Stimulated activated CD4-positive, alpha-beta T cell treated with anti-CD3 and anti-CD28 coated beads, TNF-alpha, amount 100 ng/mL, for 4 hours (primary cell): Measurements from ENCODE around the gene HNRNPDL.
"Not testable (repeated sequence)": the region's sequence is repeated elsewhere in the genome, so short reads cannot be mapped to it uniquely, and the experiment has no call there.

Source experiments
- DNase-seq, 3 experiments: peaks; one replicate each; pipeline ENCODE4 v3.0.0-alpha.2; 2020; ENCODE audit warnings: low read depth in 3 of 3

Gene HNRNPDL

DNA sequence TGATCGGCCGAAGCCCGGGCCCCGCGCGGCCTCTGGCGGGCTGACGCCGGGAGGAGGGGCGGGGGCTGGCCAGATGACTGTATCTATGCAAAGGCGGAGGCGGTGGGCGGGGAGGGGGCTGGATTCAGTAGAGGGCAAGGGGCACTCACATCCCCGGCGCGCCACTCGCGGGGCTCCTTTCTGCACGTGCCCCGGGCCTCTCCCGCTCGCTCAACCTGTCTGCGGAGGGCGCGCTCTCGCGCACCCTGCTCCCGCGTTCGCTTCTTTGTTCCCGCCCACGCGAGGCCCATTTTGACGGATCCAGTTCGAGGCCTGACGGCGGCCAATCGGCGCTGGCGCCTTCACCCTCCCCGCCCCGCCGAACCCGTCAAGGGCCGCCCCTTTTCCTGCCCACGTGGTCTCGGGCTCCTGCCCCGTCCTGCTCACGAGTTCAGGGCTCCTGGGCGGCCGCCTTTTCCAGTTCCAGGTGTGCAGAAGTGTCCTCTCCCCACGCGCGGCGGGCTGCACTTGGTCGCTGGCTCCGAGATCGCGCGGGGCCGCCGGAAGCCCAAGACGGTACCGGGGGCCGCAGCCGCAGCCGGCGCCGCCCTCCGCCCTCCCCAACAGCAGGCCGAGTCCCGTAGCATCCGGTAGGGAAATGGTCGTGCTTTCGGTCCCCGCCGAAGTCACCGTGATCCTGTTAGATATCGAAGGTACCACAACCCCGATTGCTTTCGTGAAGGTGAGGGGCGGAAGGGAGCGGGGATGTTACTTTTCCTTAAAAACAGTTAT is at the start of gene HNRNPDL, which contains the start of gene ENOPH1:
TSS of gene HNRNPDL (minus strand) at position 270 of the 771 bp plus-strand sequence. CDS start 772 bp downstream, outside the sequence.
TSS of gene ENOPH1 (plus strand) at position 398 of the 771 bp plus-strand sequence. CDS start at position 638, 240 bp downstream.
- peak; percentile 96 to 100 (median 98) for DNase-seq

DNA sequence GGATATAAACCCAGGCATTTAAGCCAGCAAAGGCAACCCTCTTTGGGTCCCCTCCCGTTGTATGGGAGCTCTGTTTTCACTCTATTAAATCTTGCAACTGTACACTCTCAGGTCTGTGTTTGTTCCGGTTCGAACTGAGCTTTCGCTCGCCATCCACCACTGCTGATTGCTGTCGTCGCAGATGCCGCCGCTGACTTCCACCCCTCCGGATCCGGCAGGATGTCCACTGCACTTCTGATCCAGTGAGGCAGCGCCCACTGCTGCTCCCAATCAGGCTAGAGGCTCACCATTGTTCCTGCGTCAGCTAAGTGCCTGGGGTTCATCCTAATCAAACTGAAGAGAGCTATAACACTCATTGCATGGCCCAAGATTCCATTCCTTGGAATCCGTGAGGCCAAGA is 49.3 kb upstream of the HNRNPDL start:
- no peak for DNase-seq

DNA sequence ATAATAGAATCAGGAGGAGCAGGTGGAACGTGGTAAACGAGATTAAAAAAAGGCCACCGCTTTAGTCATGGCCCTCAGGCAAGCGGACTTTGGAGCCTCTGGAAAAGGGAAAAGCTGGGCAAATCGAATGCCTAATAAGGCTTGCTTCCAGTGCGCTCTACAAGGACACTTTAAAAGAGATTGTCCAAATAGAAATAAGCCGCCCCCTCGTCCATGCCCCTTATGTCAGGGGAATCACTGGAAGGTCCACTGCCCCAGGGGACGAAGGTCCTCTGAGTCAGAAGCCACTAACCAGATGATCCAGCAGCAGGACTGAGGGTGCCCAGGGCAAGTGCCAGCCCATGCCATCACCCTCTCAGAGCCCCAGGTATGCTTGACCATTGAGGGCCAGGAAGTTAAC is 47.2 kb upstream of the HNRNPDL start:
- DNase-seq = not testable (repeated sequence)

DNA sequence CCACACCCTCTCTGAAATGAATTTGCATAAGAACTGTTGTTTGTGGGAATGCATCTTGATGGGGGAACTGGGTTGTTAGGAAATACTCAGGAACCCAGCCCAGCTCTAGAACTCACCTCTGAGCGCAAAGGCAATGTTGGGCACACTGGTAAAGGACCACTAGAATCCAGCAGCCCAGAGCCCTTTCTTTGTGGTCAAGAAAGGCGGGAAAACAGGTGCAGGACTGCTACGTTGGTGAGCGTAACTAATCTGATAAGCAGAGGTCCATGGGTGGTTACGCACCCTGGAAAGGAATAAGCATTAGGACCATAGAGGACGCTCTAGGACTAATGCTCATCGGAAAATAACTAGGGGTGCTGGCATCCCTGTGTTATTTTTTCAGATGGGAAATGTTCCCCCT is 45.7 kb upstream of the HNRNPDL start:
- DNase-seq = not testable (repeated sequence)

DNA sequence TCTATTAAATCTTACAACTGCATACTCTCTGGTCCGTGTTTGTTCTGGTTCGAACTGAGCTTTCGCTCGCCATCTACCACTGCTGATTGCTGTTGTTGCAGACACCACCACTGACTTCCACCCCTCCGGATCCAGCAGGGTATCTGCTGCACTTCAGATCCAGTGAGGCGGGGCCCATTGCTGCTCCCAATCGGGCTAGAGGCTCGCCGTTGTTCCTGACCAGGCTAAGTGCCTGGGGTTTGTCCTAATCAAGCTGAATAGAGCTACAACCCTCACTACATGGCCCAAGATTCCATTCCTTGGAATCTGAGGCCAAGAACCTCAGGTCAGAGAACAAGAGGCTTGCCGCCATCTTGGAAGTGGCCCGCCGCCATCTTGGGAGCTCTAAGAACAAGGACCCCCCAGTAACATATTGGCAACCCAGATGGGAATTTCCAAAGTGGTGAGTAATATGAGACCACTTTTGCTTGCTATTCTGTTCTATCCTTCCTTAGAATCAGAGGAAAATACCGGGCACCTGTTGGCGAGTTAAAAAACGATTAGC is 43.4 kb upstream of the HNRNPDL start:
- DNase-seq = no peak

DNA sequence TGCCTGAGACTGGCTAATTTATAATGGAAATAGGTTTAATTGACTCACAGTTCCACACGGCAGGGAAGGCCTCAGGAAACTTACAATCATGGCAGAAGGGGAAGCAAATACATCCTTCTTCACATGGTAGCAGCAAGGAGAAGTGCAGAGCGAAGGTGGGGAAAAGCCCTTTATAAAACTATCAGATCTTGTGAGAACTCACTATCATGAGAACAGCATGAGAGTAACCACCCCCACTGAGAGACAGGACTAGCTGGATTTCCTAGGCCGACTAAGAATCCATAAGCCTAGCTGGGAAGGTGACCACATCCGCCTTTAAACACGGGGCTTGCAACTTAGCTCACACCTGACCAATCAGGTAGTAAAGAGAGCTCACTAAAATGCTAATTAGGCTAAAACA is 42.8 kb upstream of the HNRNPDL start:
- not testable (repeated sequence) for DNase-seq

DNA sequence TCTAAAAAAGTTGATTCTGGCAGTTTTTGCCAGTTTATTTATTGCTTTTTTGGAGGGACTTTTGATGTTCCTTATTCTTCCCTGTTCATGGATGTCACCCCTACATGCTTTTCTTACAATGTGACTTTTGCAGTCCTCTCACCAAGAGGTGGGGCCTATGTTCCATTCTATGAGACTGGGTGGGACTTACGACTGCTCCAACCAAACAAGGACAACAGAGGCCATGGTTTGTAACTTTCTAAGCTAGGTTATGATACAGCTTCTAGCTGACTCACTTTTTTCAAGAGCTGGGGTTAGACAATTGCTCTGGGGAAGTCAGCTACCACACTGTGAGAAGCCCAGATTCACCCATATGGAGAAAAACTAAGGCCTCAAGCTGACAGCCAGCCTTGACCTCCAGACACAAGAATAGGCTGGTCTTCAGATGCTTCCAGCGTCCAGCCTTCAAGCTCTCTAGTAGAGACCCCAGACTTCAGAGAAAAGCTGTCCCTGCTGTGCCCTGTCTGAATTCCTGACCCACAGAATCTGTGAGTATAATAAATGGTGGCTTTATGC is 39.6 kb upstream of the HNRNPDL start:
- no peak for DNase-seq

DNA sequence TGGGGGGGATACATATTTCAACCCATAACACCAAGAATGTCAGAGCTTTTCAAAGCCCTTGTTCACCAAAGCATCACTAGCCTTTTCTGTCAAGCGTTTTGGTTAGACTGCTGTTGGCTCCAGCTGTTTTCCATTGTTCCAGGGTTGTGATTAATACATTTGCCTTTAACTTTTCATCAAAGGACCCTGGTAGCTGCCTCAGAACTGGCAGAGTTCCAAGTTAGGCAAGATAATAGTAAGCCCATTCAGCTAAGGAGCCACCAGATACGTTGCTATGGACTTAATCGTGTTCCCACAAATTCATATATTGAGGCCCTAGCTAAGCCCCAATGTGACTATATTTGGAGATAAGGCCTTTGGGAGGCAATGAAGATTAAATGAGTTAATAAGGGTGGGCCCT is 37.2 kb upstream of the HNRNPDL start:
- no peak for DNase-seq

DNA sequence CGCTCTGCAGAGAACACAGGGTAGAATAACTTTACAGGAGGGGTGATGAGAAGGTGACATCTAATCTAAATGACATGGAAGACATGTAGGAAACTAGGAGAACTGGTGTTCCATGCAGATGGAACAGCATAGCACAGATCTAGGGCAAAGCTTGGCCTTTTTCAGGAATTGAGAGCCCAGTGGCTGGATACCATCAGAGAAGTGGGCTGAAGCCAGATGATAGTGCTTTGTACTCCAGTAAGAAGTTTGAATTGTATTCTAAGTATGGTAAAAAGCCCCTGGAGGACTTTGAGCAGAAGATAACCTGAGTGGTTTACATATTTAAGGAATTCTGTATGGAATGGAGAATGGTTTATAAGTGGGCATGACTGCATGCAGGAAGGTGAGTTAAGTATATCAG is 33.0 kb upstream of the HNRNPDL start:
- no peak for DNase-seq

DNA sequence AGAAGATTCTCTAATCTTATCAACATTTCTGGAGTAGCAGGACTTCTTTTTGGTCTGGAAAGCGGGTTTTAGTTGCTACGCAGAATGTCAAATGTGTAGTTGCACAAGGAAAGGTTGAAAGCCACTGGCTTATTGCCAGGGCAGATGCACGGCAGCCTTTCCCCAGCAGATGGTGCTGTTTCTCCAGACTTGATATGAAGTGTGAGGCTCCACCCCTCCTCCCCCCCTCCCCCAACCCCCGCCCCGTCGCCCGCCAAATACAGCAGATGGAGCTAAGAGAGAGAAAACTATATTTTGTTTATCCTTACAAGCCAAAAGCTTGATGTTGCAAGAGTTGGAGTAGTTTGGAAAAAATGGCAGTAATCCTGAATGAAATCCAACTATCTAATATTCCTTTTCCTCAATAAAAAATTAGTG is 32.2 kb upstream of the HNRNPDL start:
- peak; percentile 56 to 77 (median 70) for DNase-seq

DNA sequence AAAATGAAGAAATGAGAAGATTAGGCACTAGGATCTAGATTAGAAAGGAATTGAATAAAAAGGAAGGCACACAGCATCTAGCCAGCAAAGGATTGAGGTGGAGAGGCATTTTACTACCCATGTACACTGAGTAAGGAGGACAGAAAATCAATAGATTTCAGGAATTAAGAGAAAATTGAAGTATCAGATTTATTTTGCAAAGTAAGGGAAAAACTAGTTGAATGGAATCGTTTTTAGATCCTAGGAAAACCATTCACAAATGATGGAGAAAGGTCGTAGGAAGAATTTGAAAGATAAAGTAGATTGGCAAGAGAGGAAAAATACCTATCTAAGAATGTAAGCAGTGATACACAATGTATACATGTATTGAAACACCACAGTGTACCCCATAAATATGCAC is 31.4 kb upstream of the HNRNPDL start:
- DNase-seq = no peak

DNA sequence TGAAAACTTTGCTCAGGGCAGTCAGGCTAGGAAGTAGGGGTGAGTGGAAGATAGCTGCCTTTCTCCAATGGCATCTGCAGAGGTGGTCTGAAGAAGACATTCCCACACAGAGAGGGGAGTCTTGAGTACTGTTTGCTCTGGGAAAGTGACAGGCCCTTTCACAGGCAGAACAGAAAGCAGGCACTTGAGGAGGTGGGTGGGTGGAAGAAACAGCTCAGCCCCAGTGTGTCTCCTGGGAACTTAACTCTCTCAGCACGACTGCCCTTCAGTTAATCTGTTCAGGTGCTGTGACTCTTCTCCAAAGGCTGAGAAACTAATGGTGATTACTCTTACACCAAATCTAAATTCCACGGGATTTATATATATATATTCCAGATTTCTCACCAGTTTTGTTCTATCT is 28.5 kb upstream of the HNRNPDL start:
- no peak for DNase-seq

DNA sequence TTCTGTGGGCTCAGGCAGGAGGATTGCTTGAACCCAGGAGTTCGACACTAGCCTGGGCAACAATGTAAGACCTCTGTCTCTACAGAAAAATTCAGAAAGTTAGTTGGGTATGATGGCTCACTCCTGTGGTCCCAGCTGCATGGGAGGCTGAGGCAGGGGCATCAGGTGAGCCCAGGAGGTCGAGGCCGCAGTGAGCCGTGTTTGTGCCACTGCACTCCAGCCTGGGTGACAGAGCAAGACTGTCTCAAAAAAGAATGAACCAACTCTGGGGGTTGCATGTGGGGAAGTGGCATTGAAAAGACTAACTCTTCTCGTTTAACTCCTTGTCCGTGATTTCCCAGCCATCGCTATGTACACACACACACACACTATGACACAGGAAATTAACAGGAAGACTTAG is 27.0 kb upstream of the HNRNPDL start:
- DNase-seq = no peak

DNA sequence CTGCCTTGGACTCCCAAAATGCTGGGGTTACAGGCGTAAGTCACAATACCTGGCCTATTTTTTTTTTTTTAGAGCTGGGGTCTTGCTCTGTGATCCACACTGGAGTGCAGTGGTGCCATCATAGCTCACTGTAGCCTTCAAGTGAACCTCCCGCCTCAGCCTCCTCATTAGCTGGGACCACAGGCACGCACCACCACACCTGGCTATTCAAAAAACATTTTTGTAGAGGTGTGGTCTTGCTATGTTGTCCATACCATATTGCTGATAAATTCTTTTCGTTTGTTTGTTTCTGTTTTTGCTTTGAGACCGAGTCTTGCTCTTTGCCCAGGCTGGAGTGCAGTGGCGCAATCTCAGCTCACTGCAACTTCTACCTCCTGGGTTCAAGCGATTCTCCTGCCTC is 21.8 kb upstream of the HNRNPDL start:
- no peak for DNase-seq

DNA sequence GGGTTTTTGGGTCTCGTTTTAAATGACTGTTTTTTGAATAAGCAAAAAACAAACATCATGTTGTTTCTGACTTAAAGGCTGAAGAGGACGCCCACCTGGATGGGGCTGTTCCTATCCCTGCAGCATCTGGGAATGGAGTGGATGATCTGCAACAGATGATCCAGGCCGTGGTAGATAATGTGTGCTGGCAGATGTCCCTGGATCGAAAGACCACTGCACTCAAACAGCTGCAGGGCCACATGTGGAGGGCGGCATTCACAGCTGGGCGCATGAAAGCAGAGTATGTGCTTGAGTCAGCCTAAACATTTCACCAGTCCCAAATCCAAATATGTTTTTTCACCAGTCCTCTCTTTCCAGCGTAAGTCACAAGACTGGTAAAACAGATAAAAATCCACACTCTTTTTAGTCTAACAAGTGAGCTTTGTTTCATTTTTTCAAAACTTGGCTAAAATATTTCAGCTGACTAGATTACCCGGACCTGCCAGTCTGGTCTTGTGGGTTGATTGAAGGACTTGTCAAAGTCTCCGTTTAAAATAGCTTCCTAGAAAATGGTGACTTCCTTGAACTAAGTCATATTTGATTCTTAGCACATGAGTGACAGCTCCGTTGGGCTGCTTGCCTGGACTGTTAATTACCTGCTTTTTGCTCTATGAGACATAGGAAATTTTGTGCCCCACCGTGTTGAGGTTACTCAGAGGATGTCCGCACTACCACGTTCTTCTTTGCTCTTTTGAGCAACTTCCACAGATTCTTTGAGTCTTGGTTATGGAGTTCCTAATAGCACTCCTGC is 20.9 kb upstream of the HNRNPDL start:
- DNase-seq = no peak

DNA sequence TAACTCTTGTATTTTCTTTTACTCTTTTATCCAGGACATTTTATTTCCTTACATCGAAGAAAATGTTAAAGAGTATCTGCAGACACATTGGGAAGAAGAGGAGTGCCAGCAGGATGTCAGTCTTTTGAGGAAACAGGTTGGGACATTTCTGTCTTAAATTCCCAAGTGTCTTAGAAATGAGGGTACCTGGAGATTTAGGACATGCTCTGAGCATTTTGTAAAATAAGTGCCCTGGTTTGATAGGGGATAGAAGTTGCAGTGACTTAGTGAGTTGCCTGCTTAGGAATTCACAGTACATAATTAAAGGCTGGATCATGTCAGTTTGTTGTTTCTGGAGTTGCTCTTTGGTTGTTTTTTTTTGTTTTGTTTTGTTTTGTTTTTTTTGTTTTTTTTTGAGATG is 17.6 kb upstream of the HNRNPDL start:
- no peak for DNase-seq

DNA sequence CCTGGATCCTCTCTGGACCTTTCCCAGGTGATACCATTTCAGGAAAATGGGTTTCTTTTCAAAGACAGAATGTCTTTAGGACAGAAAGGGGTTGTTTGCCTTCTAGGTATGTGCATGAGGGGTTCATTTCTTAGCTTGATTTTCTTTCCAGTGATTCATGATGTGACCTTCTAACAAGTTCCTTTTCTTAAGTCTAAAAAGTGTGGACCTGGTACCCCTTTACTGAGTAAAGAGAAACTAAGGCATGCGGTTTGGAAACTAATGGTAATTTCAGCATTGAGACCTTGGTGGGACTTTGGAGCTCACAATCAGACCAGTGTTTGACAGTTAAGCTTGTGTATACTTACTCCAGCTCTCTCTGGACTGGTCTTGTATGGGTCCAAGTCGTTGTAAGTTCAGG is 8.8 kb upstream of the HNRNPDL start:
- no peak for DNase-seq

DNA sequence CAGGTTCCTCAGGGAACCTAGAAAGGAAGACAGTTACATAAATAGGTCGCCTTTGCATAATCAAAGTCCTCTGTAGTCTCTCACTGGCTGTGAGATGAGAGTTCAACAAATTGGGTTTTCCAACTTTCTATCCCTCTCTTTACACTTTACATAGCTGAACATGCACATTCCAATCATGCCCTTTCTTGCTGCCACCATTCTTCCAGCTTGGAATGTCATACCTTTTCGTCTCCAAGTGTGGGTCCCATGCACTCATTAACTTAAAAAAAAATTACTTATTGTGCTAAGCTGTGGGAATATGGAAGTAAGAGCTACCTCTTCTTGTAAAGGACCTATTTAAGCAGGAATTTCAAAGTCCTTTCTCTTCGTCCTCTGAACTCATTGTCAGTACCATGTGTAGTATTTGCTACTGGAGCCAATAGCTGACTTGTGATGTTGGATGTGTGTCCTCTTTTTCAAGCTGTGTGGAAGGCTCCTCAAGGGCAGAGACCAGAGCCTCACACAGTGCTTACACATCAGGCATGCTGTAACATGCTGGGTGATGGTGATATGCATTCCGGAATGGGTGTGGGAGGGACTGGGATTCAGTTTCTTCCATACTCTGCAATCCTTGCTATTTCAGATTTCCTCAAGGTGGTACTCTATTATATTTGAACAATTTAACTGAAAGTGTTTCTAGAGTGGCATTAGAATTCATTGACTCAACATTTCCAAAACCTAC is 7.2 kb upstream of the HNRNPDL start:
- DNase-seq = no peak

DNA sequence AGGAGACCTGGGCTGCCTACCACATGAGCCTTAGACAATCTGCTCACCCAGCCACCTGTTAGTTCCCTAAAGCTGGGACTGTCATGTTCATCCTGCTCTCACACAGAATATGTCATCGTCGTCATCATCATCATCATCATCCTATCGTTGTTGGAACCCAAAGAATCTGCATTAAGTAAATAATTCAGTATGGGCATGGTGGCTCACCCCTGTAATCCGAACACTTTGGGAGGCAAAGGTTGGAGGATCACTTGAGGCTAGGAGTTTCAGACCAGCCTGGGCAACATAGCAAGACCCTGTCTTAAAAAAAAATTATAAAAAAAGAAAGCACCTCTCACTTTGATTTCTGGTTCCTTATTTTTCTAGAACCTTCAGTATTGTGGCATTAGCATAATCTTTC is 6.5 kb upstream of the HNRNPDL start:
- DNase-seq = no peak

DNA sequence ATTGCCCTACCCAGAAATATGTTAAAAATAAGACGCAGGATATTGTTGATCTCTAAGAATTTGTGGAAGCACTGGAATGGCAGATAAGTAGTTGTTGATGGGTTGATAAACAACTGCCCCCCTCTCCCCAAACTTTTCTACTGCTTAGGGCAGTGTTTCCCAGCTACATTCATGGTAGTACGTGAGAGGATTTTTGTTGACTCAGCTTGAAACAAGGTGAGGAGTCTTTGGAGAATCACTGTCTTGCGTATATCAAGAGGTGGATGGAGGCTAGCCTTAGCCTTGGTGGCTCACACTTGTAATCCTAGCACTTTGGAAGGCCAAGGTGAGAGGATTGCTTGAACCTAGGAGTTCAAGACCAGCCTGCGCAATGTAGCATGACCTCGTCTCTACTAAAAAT is 5.9 kb upstream of the HNRNPDL start:
- DNase-seq = no peak

DNA sequence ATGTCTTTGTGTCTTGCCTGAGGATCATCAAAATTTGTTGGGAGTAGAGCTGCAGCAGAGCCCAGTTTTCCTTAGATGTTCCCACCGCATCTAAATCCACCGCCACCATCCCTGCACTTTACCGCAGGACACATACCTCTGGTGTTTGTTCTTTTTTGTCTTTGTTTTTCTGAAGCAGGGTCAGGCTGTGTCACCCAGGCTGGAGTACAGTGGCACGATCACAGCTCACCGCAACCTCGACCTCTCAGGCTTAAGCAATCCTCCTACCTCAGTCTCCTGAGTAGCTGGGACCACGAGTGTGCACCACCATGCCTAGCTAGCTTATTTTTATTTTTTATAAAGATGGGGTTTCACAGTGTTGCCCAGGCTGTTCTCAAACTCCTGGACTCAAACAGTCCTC is 4.7 kb upstream of the HNRNPDL start:
- no peak for DNase-seq

DNA sequence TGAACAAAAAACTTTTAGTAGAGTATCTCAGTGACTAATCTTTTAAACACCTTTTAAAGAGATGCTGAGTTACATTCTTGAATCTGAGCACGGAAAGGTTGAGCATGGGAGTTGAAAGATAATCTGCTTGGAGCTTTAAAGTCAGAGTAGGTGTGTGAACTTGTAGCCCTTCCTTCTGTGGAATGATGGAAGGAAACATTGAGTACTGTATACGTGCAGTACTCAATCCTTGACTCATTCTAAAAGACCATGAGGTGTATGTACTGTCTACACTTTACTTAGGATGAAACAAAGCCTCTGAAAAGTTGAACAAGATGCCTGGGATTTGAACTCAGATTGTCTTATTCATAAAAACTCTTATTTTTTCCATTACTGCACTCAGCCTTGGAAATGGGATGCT is 3.5 kb upstream of the HNRNPDL start:
- no peak for DNase-seq
